Measurements from ENCODE around the gene NPAS2.

GRCh38 chr2:100941646-100942240, 121.8 kb downstream of the NPAS2 start:
- TF ChIP-seq CTCF (conservative IDR thresholded peaks at IDR 0.05), result no peak
- TF ChIP-seq EZH2 (IDR thresholded peaks at IDR 0.05; ENCODE audit: low read depth), result no peak

Measured in PC-9 (cell line).